ENCODE data around the gene AAK1.
"Not testable (repeated sequence)": the region's sequence is repeated elsewhere in the genome, so short reads cannot be mapped to it uniquely, and the experiment has no call there.

The AAK1 gene

DNA sequence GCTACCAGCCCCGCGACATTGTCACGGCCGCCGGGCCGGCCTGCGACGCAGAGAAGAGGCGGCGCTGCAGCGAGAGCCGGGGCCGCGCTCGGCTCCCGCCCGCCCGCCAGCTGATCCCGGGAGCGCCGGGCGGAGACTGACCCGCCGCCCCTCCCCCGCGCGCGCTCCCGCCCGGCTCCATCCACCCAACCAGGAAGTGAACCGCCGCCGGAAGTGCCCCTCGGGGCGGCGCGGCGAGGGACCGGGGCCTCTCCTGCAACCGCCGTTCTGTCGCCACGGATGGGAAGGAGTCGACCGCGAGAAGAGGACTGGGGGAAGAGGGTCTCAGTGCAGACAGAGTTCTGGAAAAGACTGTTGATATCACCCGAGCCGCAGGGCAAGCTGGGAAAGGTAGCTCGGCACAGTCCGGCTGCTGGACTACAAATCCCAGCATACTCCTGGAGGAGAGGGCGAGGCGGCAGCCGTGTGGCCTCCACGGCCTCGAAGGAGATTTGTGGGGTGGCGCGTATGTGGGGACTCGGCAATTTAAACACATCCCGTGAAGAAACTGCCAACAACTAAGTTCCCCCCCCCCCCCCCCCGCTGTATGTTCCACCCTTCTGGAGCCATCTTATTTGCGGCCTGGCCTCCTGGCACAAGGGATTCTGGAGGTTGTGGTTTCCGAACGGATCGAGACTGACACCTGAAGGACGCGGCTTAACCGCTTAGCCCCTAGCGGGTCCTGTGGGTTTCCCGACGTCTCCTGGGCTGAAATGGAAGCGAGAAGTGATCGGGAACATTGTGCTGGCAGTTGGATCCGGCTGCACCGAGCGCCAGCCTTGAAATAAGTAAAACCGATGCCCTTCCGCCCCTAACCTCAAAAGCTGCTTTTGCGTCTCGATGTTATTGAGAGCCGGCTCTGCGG is at the start of gene AAK1:
Gene AAK1 (minus strand): TSS at position 138 of the 904 bp plus-strand sequence. CDS start 699 bp downstream, outside the sequence.
- DNase-seq (ENCODE audit: low read depth) = no peak

DNA sequence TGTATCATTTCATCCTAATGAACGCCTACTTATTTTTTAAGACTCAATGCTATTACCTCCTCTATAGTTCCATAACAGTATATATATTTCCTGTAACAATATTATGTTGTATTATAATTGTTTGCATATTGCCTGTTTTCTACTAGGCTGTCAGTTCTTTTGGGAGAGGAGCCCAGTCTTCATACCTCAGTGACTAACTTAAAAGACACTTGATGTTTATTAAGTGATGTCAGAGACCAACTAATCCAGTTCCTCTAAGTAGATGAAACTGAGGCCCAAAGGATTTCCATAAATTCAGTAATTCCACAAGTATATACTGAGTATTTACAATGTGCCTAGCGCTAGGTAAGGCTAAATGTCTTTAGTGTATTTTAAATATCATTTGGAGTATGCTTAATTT is 48.9 kb upstream of the AAK1 start:
- DNase-seq (ENCODE audit: low read depth) = no peak

- no peak for DNase-seq (ENCODE audit: low read depth)
Observed at GRCh38 chr2:69689969-69690368, 46.4 kb upstream of the AAK1 start.

- DNase-seq (ENCODE audit: low read depth) = no peak
Observed at GRCh38 chr2:69689466-69689865, 45.9 kb upstream of the AAK1 start.

DNA sequence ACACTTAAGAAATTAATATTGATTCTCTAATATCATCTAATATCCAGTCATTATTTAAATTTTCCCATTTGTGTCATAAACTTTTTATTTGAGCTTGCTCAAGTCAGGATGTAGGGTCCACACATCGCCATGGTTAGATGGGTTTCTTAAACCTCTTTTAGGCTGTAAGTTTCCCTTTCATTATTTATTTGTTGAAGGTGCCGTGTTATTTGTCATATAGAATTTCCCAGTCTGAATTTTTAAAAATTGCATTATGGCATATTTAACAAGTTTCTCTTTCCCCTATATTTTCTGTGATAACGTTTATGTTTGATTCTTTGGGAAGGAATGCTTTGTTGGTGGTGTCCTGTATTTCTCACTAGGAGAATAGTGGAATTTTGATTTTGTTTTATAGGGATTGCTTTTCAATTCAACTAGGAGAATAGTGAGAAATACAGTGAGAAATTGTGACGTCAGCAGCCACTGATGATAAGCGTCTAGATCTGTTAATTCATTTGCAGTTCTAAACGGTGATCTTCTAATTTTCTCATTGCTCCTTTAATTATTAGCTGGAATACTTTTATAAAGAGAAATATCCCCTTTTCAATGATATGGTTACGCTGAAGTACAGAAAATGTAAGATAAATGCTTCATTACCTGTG is 44.6 kb upstream of the AAK1 start:
- DNase-seq (ENCODE audit: low read depth) = no peak

GRCh38 chr2:69686813-69687212 is 43.3 kb upstream of the AAK1 start:
- no peak for DNase-seq (ENCODE audit: low read depth)

- DNase-seq (ENCODE audit: low read depth) = no peak
Observed at GRCh38 chr2:69685321-69686048, 41.9 kb upstream of the AAK1 start.

DNA sequence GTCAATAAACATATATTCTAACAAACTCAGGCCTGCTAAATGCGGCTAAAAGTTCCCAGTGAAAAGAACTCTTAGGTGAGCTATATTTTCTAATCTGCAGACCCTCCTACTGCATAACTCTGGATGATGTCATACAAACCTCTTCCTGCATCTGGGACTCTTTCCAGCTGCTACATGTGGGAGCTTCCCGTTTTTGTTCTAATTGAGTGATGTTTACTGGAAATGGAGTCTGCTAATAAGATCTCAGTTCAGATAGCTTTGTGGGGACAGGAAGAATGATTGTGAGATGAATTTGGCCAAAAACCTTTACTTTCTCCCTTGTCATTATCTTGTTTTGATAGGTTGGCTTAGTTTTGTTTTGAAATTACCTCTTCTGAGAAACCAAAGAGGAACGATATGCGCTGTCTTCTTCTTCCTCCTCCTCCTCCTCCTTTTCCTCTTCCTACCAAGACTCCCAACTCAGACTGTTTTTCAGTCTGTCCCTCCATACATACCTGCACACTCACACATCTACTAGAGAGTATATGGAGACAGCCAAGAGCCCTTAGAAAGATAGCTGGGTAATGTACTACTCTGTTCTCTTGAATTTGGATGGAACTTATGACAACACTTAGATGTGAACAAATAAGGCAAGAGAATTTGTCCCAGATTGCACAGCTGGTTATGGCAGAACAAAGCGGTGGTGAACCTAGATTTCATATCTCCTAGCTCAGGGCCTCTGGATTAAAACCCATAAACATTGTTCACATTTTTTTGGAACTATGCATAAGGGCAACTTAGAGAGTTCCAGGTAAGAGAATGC is 39.8 kb upstream of the AAK1 start:
- DNase-seq (ENCODE audit: low read depth) = no peak

DNA sequence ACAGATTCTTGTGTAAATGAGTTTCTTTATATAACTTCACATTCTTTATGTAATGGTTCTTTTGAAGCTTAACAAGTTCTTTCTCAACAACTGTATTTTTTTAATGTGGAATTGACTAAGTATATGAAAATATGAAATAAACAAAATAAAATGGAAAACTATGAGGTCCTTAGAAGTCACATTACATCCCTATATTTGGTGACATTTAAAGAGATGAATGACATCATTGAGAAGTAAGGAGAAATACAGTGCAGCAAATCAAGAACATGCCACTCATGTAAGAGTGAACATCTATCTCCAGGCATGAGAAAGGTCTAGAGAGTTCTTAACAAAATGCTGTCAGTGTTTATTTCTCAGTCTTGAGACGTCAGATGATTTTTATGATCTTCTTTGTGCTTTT is 39.0 kb upstream of the AAK1 start:
- no peak for DNase-seq (ENCODE audit: low read depth)

DNA sequence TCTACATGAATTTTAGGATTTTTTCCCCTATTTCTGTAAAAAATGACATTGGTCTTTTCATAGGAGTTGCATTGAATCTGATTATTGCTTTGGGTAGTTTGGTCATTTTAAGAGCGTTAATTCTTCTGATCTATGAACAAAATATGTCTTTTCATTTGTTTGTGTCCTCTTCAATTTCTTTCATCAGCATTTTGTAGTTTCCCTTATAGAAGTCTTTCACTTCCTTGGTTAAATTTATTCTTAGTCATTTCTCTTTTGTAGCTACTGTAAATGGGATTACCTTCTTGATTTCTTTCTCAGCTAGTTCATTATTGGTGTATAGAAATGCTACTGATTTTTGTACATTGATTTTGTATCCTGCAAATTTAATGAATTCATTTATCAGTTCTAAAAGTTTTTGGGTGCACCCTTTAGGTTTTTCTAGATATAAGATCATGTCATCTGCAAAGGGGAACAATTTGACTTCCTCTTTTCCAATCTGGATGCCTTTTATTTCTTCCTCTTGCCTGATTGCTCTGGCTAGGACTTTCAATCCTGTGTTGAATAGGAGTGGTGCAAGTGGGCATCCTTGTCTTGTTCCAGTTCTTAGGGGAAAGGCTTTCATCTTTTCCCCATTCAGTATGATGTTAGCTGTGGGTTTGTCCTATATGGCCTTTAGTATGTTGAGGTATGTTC is 36.6 kb upstream of the AAK1 start:
- no peak for DNase-seq (ENCODE audit: low read depth)

DNA sequence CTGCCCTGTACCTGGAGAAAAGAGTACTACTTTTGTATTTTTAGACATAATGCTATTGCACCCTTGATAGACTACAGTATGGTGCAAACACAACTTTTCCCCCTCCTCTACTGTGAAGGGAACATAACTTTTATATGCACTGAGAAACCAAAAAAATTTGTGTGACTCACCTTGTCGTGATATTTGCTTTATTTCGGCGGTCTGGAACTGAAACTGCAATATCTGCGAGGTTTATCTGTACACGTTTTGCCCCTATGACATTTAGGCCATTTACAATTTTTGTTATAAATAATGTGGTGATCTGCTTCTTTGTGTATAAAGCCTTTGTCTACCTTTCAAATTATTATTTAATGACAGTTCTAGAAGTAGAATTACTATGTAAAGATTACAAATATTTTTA is 34.4 kb upstream of the AAK1 start:
- DNase-seq (ENCODE audit: low read depth) = no peak

GRCh38 chr2:69676146-69676545 is 32.6 kb upstream of the AAK1 start:
- no peak for DNase-seq (ENCODE audit: low read depth)

DNA sequence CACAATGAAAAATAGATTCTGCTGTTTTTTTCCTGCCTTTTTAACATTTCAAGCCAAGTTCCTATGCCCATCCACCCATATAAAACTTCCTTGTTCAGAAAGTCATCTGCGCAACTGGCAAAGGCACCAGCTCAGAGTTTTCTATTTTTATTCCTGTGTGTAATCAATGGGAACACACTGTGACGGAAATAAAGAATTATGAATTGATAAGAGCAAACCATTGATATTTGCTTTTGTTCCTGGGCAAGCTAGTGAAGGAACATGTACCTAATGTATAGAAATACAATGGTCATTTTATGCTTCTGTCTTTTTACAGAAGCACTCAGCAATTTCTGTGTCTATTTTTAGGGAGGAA is 30.8 kb upstream of the AAK1 start:
- no peak for DNase-seq (ENCODE audit: low read depth)

GRCh38 chr2:69673098-69673497 is 29.6 kb upstream of the AAK1 start:
- DNase-seq (ENCODE audit: low read depth) = not testable (repeated sequence)

GRCh38 chr2:69669666-69670065 is 26.1 kb upstream of the AAK1 start:
- DNase-seq (ENCODE audit: low read depth) = no peak

DNA sequence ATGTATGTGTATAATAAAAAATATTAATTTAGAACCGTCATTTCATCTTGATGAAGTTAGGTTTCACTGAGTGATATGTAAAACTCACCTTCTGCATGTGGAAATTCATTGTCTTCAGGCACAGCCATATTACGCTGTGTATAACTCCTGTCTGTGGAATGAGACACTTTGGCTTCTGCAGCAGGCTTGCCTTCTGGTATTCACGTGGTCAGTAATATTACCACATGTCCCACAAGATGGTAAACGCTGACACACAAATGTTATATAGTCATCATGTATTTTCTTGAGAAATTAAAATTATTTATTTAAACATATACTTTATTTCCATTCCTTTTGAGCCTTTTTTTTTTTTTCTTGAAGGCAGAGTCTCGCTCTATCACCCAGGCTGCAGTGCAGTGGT is 25.1 kb upstream of the AAK1 start:
- no peak for DNase-seq (ENCODE audit: low read depth)

DNA sequence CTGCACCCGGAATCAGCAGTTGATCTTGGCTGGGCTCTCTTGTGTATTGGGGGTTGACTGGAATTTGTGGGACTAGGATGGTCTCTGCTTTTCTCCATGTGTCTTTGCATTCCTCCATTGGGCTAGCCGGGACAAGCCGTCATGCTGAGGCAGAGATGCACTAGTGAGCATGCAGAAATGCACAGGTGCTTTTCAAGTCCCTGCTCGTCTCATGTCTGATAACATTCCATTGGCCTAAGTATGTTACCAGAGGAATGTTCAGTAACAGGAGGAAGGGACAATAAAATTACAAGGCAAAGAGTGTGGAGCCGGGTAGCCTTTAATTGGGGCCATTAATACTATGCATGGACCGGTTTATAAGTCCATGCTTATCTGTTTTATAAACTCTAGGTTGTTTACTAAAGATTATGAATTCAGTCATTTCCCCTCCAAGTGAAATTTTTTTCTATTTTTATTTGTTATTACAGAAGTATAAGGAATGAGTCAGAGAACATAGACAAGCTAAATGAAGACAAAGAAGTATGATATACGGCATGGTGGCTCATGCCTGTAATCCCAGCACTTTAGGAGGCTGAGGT is 24.4 kb upstream of the AAK1 start:
- DNase-seq (ENCODE audit: low read depth) = no peak

- DNase-seq (ENCODE audit: low read depth) = no peak
Observed at GRCh38 chr2:69665152-69665551, 21.6 kb upstream of the AAK1 start.

DNA sequence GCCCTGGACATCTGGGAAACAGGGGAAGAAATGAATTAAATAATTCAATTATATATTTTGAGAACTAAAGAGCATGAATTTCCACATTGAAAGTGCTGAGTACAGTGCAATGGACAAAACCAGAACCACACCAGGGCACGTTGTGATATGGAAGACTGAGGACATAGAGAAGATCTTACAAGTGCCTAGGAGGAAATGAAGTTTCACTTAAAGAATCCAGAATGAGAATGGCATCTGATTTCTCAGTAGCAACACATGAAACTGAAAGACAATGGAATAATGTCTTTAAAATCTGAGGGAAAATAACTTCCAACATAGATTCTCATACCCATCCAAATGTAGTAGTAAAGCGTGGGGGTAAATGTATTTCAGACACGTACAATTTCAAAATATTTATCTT is 20.3 kb upstream of the AAK1 start:
- DNase-seq (ENCODE audit: low read depth) = no peak

DNA sequence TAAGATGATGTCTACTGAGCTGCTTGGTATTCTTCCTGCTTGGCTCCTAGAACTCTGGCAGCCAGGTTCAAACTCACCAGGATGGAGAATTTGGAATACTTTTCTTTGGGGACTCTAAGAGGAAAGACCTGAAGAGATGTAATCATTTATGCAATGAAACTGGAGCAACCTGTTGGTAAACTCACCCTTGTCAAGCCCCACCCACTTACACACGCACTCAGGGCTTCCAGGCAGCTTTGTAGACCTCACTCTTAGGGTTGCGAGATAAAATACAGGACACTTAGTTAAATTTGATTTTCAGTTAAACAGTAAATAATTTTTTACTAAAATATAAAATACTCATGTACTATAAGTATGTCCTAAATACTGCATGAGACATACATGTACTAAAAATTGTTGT is 19.0 kb upstream of the AAK1 start:
- not testable (repeated sequence) for DNase-seq (ENCODE audit: low read depth)

DNA sequence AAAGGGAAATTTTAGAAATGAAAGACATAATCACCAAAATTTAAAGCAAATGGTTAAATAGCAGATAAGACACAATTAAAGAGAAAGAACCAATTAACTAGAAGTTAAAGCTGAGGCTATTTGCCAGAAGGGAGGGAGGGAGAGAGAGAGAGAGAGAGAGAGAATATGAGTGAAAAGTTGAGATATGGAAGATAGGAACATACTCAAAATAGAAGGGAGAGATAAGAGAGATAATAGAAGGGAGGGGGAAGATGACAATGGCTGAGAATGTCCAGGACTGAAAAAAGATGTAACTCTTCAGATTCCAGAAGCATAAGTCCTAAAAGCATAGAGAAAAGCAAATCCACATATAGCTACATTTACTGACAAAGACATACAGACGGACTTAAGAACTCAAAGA is 17.1 kb upstream of the AAK1 start:
- no peak for DNase-seq (ENCODE audit: low read depth)
